Measurements from ENCODE around the gene PPP2R3A.

PPP2R3A gene

DNA sequence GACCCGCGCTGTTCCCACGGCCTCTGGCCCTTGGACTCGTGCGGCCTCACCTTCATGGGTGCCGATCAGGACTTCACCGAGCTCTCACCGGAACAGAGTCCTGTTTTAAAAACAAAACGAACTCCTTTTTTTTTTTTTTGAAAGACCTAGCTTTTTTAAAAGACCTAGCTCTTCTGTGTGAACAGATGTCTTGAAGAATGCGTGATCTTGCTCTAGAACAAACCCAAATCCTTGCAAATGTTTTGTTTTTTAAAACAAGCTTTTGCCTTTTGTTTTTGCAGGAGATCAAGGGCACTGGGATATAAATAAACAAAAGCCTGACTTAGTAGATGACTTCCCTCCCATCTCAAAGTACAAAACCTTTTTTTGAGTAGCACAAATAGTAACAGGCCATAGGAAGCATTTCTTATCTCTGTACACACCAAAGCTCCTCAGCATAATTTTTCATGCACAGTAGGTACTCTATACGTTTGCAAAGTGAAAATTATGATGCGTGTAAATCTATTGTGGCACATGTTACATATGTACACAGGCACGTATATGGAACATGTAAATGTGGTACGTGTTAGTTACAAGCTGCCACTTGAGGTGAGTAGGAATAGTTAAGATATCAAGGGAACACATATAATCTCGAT is 231.7 kb downstream of the PPP2R3A start:
- DNase-seq, result no peak

Data from midbrain (tissue), 1 donor.